HEK293 (cell line): ENCODE measurements around the gene CASZ1.

ENCODE experiments used
- CTCF ChIP-seq: fragments of 450-650 bp; formaldehyde crosslinking; IDR thresholded peaks from 2 replicates; pipeline ENCODE4 v1.5.1; 2016; ENCODE audit warnings: missing biosample characterization, missing genetic modification characterization
- GLI4 ChIP-seq: fragments of 450-650 bp; formaldehyde crosslinking; IDR thresholded peaks from 2 replicates; pipeline ENCODE4 v1.5.1; 2016; ENCODE audit warnings: missing biosample characterization, missing genetic modification characterization
- INSM2 ChIP-seq: fragments of 450-650 bp; formaldehyde crosslinking; IDR thresholded peaks from 2 replicates; pipeline ENCODE4 v1.5.1; 2016; ENCODE audit warnings: missing biosample characterization, missing genetic modification characterization
- SP2 ChIP-seq: fragments of 450-650 bp; formaldehyde crosslinking; IDR thresholded peaks from 2 replicates; pipeline ENCODE4 v1.5.1; 2016; ENCODE audit warnings: missing biosample characterization, missing genetic modification characterization
- TRIM28 ChIP-seq: IDR thresholded peaks from 2 replicates; pipeline ENCODE4 v1.6.1; 2011; ENCODE audit warnings: low read length, control low read depth, borderline replicate concordance
- ZBTB7A ChIP-seq: fragments of 450-650 bp; formaldehyde crosslinking; IDR thresholded peaks from 2 replicates; pipeline ENCODE4 v1.5.1; 2016; ENCODE audit warnings: low read depth, missing biosample characterization, missing genetic modification characterization
- ZNF426 ChIP-seq: fragments of 450-650 bp; formaldehyde crosslinking; IDR thresholded peaks from 2 replicates; pipeline ENCODE4 v1.5.1; 2017; ENCODE audit warnings: missing biosample characterization, missing genetic modification characterization, mild to moderate bottlenecking, inconsistent platforms, moderate library complexity

DNA sequence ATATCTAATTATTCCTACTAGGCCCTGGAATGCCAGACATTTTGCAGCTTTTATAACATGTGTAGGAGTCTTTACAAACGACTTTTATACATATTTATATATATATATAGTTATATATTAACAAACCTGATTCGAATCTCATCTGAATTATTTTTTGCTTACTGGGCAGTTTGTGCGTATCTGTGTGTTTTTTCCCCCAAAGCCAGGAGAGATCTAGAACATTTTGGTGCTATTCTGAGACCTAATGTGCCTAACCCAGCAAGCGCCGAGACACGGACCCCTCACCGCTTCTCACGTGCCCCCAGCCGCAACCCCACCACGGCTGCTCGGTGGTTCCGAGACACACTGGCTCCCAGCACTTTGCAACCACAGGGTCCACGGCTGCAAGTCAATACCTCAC is 54.8 kb downstream of the CASZ1 start:
- TF ChIP-seq TRIM28 = no peak
- TF ChIP-seq INSM2 (tag by site-specific recombination) = no peak
- no peak for TF ChIP-seq CTCF (tag by site-specific recombination)
- no peak for TF ChIP-seq ZBTB7A (tag by site-specific recombination)
- TF ChIP-seq GLI4 (tag by site-specific recombination) = no peak
- no peak for TF ChIP-seq ZNF426 (tag by site-specific recombination)
- TF ChIP-seq SP2 (tag by site-specific recombination) = no peak
